K562 (cell line): ENCODE measurements around the gene KLHL22. TPM values are rescaled to one million over a fixed set of nuclear protein-coding genes. Genes with fewer than 3 reads are reported as not detected.
A peak's percentile ranks its signal among the peaks of the same experiment; 100 is the strongest.

Experiments
- ATAC-seq: fragments of 200-7000 bp; cut with Tn5 transposase; 3 replicates; pipeline ENCODE4 v1.9.1; 2020; ENCODE audit warnings: moderate library complexity
- BruUV-seq: library from RNA; stranded (reverse); fragments of 400-500 nt; replicated peaks from 2 replicates; lab custom pipeline; 2021; lab: Mats Ljungman, UMichigan
- CTCF ChIA-PET: fragments of 300-600 bp; formaldehyde crosslinking; extraction: SDS; loops from one replicate; lab custom pipeline; 2021; ENCODE audit warnings: low intra/inter-chr PET ratio; lab: Yijun Ruan, JAX
- POLR2A ChIA-PET: fragments of 300-600, 350-650 bp; sonication (Branson Sonifier 250); formaldehyde crosslinking; extraction: SDS; loops from one replicate; lab custom pipeline; 2021; ENCODE audit warnings: antibody characterized with exemption, inconsistent platforms; lab: Yijun Ruan, JAX
- DNase-seq, 4 experiments: peaks; one replicate each; pipeline versions ENCODE4 v3.0.0 to v3.0.0-alpha.2; 2011 to 2018; ENCODE audit warnings: low spot score in 3 of 4, mixed read lengths in 3 of 4; ENCODE audit errors: extremely low read depth in 1 of 4
- FAIRE-seq: peaks from 2 replicates; lab custom pipeline; 2011; peaks lifted over from hg19 to GRCh38; lab: Jason Lieb, UNC
- H2AFZ ChIP-seq: 2 replicates; pipeline ENCODE4 v1.6.0; 2011; ENCODE audit warnings: low read depth, low read length, control low read depth, inconsistent platforms
- H3K27ac ChIP-seq: fragments of 200-600 bp; 3 replicates; pipeline ENCODE4 v1.8.0; 2011; ENCODE audit warnings: low read depth, mild to moderate bottlenecking, control low read depth, inconsistent platforms, low read length, moderate library complexity, mixed read lengths; ENCODE audit errors: extremely low read depth
- H3K27me3 ChIP-seq, 2 experiments: fragments of 300-600 bp in 1 of 2; 2 replicates in 1 of 2; 3 replicates in 1 of 2; pipeline versions ENCODE4 v1.6.0 to v1.8.0; 2011; ENCODE audit warnings: inconsistent platforms in 2 of 2, low read length in 2 of 2, mild to moderate bottlenecking in 1 of 2, mixed read lengths in 1 of 2, moderate library complexity in 1 of 2; ENCODE audit not compliant: control insufficient read depth in 2 of 2, insufficient read depth in 2 of 2
- H3K36me3 ChIP-seq: fragments of 300-600 bp; 3 replicates; pipeline ENCODE4 v1.8.0; 2011; ENCODE audit warnings: mild to moderate bottlenecking, low read length, inconsistent platforms; ENCODE audit not compliant: control insufficient read depth, insufficient read depth
- H3K4me1 ChIP-seq, 2 experiments: fragments of 200-600 bp in 1 of 2; replicated peaks in 1 of 2; 2 replicates in 1 of 2; 3 replicates in 1 of 2; pipeline versions ENCODE4 v1.5.1 to v1.8.0; 2011; ENCODE audit warnings: inconsistent platforms in 2 of 2, low read length in 2 of 2, mild to moderate bottlenecking in 1 of 2, mixed read lengths in 1 of 2, moderate library complexity in 1 of 2; ENCODE audit not compliant: control insufficient read depth in 2 of 2, insufficient read depth in 2 of 2
- H3K4me2 ChIP-seq: 2 replicates; pipeline ENCODE4 v1.6.1; 2011; ENCODE audit warnings: low read length, control low read depth, inconsistent platforms, mixed read lengths; ENCODE audit not compliant: insufficient read depth
- H3K4me3 ChIP-seq: fragments of 200-600 bp; sonication (generic), shearing (Covaris generic); 2 replicates; pipeline ENCODE4 v1.5.1; 2016; ENCODE audit warnings: control low read depth, inconsistent platforms
- H3K79me2 ChIP-seq: fragments of 200-600 bp; 3 replicates; pipeline ENCODE4 v1.8.0; 2011; ENCODE audit warnings: low read length, inconsistent platforms; ENCODE audit not compliant: control insufficient read depth, insufficient read depth
- H3K9ac ChIP-seq, 2 experiments: 2 replicates each; pipeline versions ENCODE4 v1.6.0 to v1.6.1; 2011; ENCODE audit warnings: low read depth in 2 of 2, low read length in 2 of 2, control low read depth in 1 of 2, inconsistent platforms in 1 of 2, mild to moderate bottlenecking in 1 of 2, mixed read lengths in 1 of 2; ENCODE audit not compliant: insufficient read depth in 1 of 2
- H3K9me1 ChIP-seq: one replicate; pipeline ENCODE4 v1.6.0; 2011; ENCODE audit warnings: inconsistent platforms, mild to moderate bottlenecking, low read length, moderate library complexity; ENCODE audit not compliant: control insufficient read depth, insufficient read depth
- H3K9me3 ChIP-seq: replicated peaks from 2 replicates; pipeline ENCODE4 v1.5.1; 2011; ENCODE audit warnings: low read depth, low read length, inconsistent platforms; ENCODE audit not compliant: control insufficient read depth, insufficient read depth
- H4K20me1 ChIP-seq: replicated peaks from 2 replicates; pipeline ENCODE4 v1.6.1; 2011; ENCODE audit warnings: low read length, inconsistent platforms, mixed read lengths; ENCODE audit not compliant: control insufficient read depth, insufficient read depth
- CTBP1 ChIP-seq: fragments of 450-650 bp; IDR thresholded peaks from 2 replicates; pipeline ENCODE4 v1.6.1; 2016; ENCODE audit warnings: borderline replicate concordance
- ERF ChIP-seq: fragments of 450-650 bp; formaldehyde crosslinking; IDR thresholded peaks from 2 replicates; pipeline ENCODE4 v1.4.0; 2020; ENCODE audit warnings: mild to moderate bottlenecking, mixed read lengths
- FOSL1 ChIP-seq: fragments of 200-800 bp; sonication (Bioruptor generic); conservative IDR thresholded peaks from 2 replicates; pipeline ENCODE4 v1.6.1; 2016; ENCODE audit warnings: missing genetic modification characterization, missing compliant biosample characterization
- HDAC2 ChIP-seq: fragments of 450-650 bp; IDR thresholded peaks from 2 replicates; pipeline ENCODE4 v1.6.1; 2016; ENCODE audit warnings: mild to moderate bottlenecking
- JUN ChIP-seq, 2 experiments: sonication (generic) in 1 of 2; formaldehyde crosslinking in 1 of 2; IDR thresholded peaks; 2 replicates each; pipeline versions ENCODE4 v1.6.1 to v1.8.0; 2012 to 2022; ENCODE audit warnings: borderline replicate concordance in 2 of 2, mild to moderate bottlenecking in 2 of 2, improper control_type of control experiment in 1 of 2, low read depth in 1 of 2, low read length in 1 of 2, missing genetic modification reagents in 1 of 2
- SRSF3 ChIP-seq: fragments of 200-400 bp; formaldehyde crosslinking; IDR thresholded peaks from 2 replicates; pipeline ENCODE4 v1.6.1; 2016; ENCODE audit warnings: mild to moderate bottlenecking, low read length, moderate library complexity; ENCODE audit not compliant: insufficient read depth
- XRCC3 ChIP-seq: fragments of 450-650 bp; IDR thresholded peaks from 2 replicates; pipeline ENCODE4 v1.6.1; 2017; ENCODE audit warnings: mild to moderate bottlenecking, moderate library complexity
- ZNF165 ChIP-seq: fragments of 250-450 bp; sonication (Bioruptor Pico); IDR thresholded peaks from 2 replicates; pipeline ENCODE4 v1.4.0; 2020; ENCODE audit warnings: borderline replicate concordance
- ZNF24 ChIP-seq: fragments of 450-650 bp; IDR thresholded peaks from 2 replicates; pipeline ENCODE4 v1.6.1; 2016
- ZNF263 ChIP-seq: sonication (generic); formaldehyde crosslinking; IDR thresholded peaks from 2 replicates; pipeline ENCODE4 v1.8.0; 2022; ENCODE audit warnings: mild to moderate bottlenecking, missing genetic modification reagents, borderline replicate concordance
- ZNF316 ChIP-seq: fragments of 450-650 bp; IDR thresholded peaks from 2 replicates; pipeline ENCODE4 v1.6.1; 2016
- ZNF431 ChIP-seq: sonication (generic); formaldehyde crosslinking; IDR thresholded peaks from 2 replicates; pipeline ENCODE4 v1.8.0; 2022; ENCODE audit warnings: mild to moderate bottlenecking, missing genetic modification reagents
- WGBS: fragments of 100-300 bp; shearing (Covaris generic); methylation state at CpG from one replicate; pipeline ENCODE4 v1.1.6; 2016; ENCODE audit warnings: low coverage, mixed read lengths; ENCODE audit not compliant: insufficient coverage; ENCODE audit errors: missing lambda C conversion rate; 5-methylcytosine and 5-hydroxymethylcytosine counted together
- in situ Hi-C: fragments of 300-500 bp; cut with MboI; formaldehyde crosslinking; loops from 4 replicates; pipeline ENCODE4 v1.15.0; 2018; ENCODE audit warnings: inconsistent platforms, mixed read lengths
- intact Hi-C: fragments of 100-400 bp; cut with micrococcal nuclease; formaldehyde crosslinking; loops from 2 replicates; pipeline ENCODE4 v1.14.2; 2022
- polyA plus RNA-seq, 8 experiments: library from polyadenylated mRNA; depleted of rRNA in 4 of 8; stranded (reverse) in 5 of 8; unstranded in 3 of 8; fragments of >200 nt; fragmentation: Nextera tagmentation in 2 of 8; fragmentation: Illumina TruSeq in 1 of 8; extraction: Ambion mirVana in 2 of 8; extraction: Trizol in 1 of 8; gene quantifications; 2 replicates each; pipeline versions ENCODE4 v1.2.1 to v1.2.3, GENCODE V29; 2011 to 2014; ENCODE audit warnings: inconsistent platforms in 1 of 8, missing spikeins in 1 of 8
- total RNA-seq, 7 experiments: library from RNA; depleted of rRNA in 6 of 7; stranded (reverse); fragments of >200 nt in 6 of 7; fragmentation: Illumina TruSeq in 2 of 7; extraction: Trizol in 2 of 7; gene quantifications; 2 replicates each; pipeline versions ENCODE4 v1.2.1 to v1.2.3, GENCODE V29; 2011 to 2021; ENCODE audit warnings: low replicate concordance in 1 of 7
- TF ChIP-seq, protein P1 (sequence below): fragments of 250-450 bp; sonication (Bioruptor Pico); IDR thresholded peaks from 2 replicates; pipeline ENCODE4 v1.8.0; 2022; ENCODE audit warnings: inconsistent platforms, mild to moderate bottlenecking, moderate library complexity, borderline replicate concordance
- TF ChIP-seq, protein P2 (sequence below), 3 experiments: fragments of 200-800 bp in 1 of 3; sonication (Bioruptor generic) in 1 of 3; sonication (generic) in 1 of 3; formaldehyde crosslinking in 1 of 3; IDR thresholded peaks; 2 replicates each; pipeline versions ENCODE4 v1.6.1 to v1.8.0; 2016 to 2022; ENCODE audit warnings: mild to moderate bottlenecking in 2 of 3, missing compliant biosample characterization in 2 of 3, missing genetic modification characterization in 2 of 3, missing genetic modification reagents in 1 of 3
- TF ChIP-seq, protein P3 (sequence below): fragments of 250-450 bp; sonication (Bioruptor Pico); IDR thresholded peaks from 2 replicates; pipeline ENCODE4 v1.4.0; 2020; ENCODE audit warnings: mild to moderate bottlenecking, moderate library complexity, borderline replicate concordance

The KLHL22 gene
- total and polyA plus RNA-seq, 9 of the 15 experiments (the other 6 are each of a cell fraction or from before 2014, with no cell fraction given), result 1.3 to 25.6 (median 15.2) TPM

DNA sequence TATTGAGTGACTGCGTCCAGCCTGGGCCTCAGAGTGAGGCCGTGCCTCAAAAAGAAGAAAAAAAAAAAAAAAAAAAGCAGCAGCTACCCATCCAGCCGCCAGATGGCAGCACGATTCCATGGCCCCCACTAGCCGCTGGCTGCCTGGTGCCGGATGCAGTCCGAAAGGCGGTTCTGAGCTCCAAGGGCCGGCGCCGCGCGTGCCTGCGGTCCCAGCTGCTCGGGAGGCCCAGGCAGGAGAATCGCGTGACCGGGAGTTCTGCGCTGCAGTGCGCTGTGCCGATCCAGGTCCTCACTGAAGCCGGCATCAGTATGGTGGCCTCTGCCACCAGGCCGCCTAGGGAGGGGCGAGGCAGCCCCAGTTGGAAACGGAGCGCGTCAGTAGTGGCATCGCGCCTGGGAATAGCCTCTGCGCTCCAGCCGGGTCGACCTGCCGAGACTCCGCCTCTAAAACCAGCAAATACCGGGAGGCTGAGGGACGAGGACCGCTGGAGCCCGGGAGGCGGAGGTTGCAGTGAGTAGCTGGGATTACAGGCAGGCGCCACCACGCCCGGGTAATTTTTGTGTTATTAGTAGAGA, 77.3 kb downstream of the KLHL22 start:
- peak overlapping the region; percentile 81 for H3K4me2 ChIP-seq
- H3K36me3 ChIP-seq, result no peaks in the 10 kb centered on the region
- no peak overlapping the region for H3K27ac ChIP-seq
- in situ Hi-C loops (loop anchor here (5.0 to 25.0 kb wide), 3 partner anchors 154 to 1881 kb away; partner anchors contain the start of gene TMEM191B), intact Hi-C loops (loop anchor here (1.0 to 10.0 kb wide), 8 partner anchors 38 to 324 kb away; partner anchors contain the start of gene CCDC188)
- BruUV-seq, result no TSS peak
- ATAC-seq (peak; percentile 84), DNase-seq (peak; percentile 94 to 100 (median 99)), FAIRE-seq (peak; percentile 60)
- H4K20me1 ChIP-seq, result peaks cover 14% of the 10 kb centered on the region
- peaks cover 21 to 32% of the 10 kb centered on the region in 2 experiments; a peak in 4 of 5 replicates for H3K27me3 ChIP-seq
- no peaks in the 10 kb centered on the region for H3K9me3 ChIP-seq
- H3K4me1 ChIP-seq, result peaks cover 0 to 18% of the 10 kb centered on the region in 2 experiments; a peak in 3 of 5 replicates
- ChIA-PET CTCF (interaction anchor here (0.6 to 5.9 kb wide), 22 partner anchors 9 to 366 kb away, joined by 3 to 195 read pairs (median 5); partner anchors contain the start of genes DGCR6L and KLHL22), POLR2A (interaction anchor here (0.5 to 2.5 kb wide), 21 partner anchors 10 to 453 kb away, joined by 3 to 20 read pairs (median 4); partner anchors contain the start of gene DGCR6L)
- no peaks in the 10 kb centered on the region for H3K9me1 ChIP-seq
- peak overlapping the region; percentile 7 to 89; a peak in 3 of 4 replicates for H3K9ac ChIP-seq
- H2AFZ ChIP-seq, result peak overlapping the region; percentile 94
- H3K4me3 ChIP-seq, result peak overlapping the region; percentile 32
- WGBS, result 13% methylated on average over 42 of the region's 42 CpGs
- no peaks in the 10 kb centered on the region for H3K79me2 ChIP-seq
- peak; percentile 95 for TF ChIP-seq CTBP1
- peak; percentile 80; the same call in 1 of the 2 replicates for TF ChIP-seq ZNF263
- TF ChIP-seq JUN (IDR thresholded peaks at IDR 0.05; ENCODE audit: borderline replicate concordance, low read depth, low read length), result peak; percentile 72
- TF ChIP-seq JUN (CRISPR knock-in tag; IDR thresholded peaks at IDR 0.05; ENCODE audit: borderline replicate concordance), result no peak
- TF ChIP-seq, protein P1, sequence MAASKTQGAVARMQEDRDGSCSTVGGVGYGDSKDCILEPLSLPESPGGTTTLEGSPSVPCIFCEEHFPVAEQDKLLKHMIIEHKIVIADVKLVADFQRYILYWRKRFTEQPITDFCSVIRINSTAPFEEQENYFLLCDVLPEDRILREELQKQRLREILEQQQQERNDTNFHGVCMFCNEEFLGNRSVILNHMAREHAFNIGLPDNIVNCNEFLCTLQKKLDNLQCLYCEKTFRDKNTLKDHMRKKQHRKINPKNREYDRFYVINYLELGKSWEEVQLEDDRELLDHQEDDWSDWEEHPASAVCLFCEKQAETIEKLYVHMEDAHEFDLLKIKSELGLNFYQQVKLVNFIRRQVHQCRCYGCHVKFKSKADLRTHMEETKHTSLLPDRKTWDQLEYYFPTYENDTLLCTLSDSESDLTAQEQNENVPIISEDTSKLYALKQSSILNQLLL, result no peak
- no peak for TF ChIP-seq XRCC3
- TF ChIP-seq FOSL1 (tag), result no peak
- no peak for TF ChIP-seq ZNF165 (CRISPR knock-in tag)
- peak; percentile 88; the same call in 1 of the 2 replicates for TF ChIP-seq HDAC2
- TF ChIP-seq, protein P2, sequence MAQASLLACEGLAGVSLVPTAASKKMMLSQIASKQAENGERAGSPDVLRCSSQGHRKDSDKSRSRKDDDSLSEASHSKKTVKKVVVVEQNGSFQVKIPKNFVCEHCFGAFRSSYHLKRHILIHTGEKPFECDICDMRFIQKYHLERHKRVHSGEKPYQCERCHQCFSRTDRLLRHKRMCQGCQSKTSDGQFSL (CRISPR knock-in tag; IDR thresholded peaks at IDR 0.05), result peak; percentile 72; the same call in 1 of the 2 replicates
- TF ChIP-seq, protein P2 (tag; IDR thresholded peaks at IDR 0.05), result no peak
- TF ChIP-seq, protein P3, sequence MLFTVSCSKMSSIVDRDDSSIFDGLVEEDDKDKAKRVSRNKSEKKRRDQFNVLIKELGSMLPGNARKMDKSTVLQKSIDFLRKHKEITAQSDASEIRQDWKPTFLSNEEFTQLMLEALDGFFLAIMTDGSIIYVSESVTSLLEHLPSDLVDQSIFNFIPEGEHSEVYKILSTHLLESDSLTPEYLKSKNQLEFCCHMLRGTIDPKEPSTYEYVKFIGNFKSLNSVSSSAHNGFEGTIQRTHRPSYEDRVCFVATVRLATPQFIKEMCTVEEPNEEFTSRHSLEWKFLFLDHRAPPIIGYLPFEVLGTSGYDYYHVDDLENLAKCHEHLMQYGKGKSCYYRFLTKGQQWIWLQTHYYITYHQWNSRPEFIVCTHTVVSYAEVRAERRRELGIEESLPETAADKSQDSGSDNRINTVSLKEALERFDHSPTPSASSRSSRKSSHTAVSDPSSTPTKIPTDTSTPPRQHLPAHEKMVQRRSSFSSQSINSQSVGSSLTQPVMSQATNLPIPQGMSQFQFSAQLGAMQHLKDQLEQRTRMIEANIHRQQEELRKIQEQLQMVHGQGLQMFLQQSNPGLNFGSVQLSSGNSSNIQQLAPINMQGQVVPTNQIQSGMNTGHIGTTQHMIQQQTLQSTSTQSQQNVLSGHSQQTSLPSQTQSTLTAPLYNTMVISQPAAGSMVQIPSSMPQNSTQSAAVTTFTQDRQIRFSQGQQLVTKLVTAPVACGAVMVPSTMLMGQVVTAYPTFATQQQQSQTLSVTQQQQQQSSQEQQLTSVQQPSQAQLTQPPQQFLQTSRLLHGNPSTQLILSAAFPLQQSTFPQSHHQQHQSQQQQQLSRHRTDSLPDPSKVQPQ (CRISPR knock-in tag), result no peak
- peak; percentile 73 for TF ChIP-seq ZNF24
- no peak for TF ChIP-seq ZNF316
- peak; percentile 64; the same call in 1 of the 2 replicates for TF ChIP-seq ZNF431 (CRISPR knock-in tag)
- peak; percentile 89; the same call in 1 of the 2 replicates for TF ChIP-seq ERF (CRISPR knock-in tag)
- TF ChIP-seq SRSF3, result 0 out of 2 replicates have a peak, but pooled peaks have one; percentile 58
